Upper lobe of left lung (tissue), 6 donors: ENCODE measurements around the gene NUP107. TPM values are rescaled to one million over a fixed set of nuclear protein-coding genes. Genes with fewer than 3 reads are reported as not detected.

Experiments used
- ATAC-seq, 2 donors: fragments of 200-7000 bp; cut with Tn5 transposase; one replicate each; pipeline ENCODE4 v1.9.1; 2022; ENCODE audit warnings: mild to moderate bottlenecking in 2 of 2, moderate library complexity in 2 of 2; ENCODE audit not compliant: low FRiP score in 2 of 2
- DNase-seq, 2 donors: peaks; one replicate each; pipeline ENCODE4 v3.0.0-alpha.2; 2019 to 2020
- H3K27ac ChIP-seq, 4 donors: fragments of 200-600 bp; sonication (generic); one replicate each; pipeline ENCODE4 v1.5.1; 2016 to 2019
- H3K27me3 ChIP-seq, 4 donors: fragments of 200-600 bp; sonication (generic); one replicate each; pipeline ENCODE4 v1.5.1; 2017 to 2019
- H3K36me3 ChIP-seq, 4 donors: fragments of 200-600 bp; sonication (generic); one replicate each; pipeline ENCODE4 v1.5.1; 2016 to 2019
- H3K4me1 ChIP-seq, 4 donors: fragments of 200-600 bp; sonication (generic); one replicate each; pipeline ENCODE4 v1.5.1; 2018 to 2019
- H3K4me3 ChIP-seq, 4 donors: fragments of 200-600 bp; sonication (generic); one replicate each; pipeline ENCODE4 v1.5.1; 2017 to 2019; ENCODE audit warnings: mild to moderate bottlenecking in 2 of 4, moderate library complexity in 1 of 4
- H3K9me3 ChIP-seq, 4 donors: fragments of 200-600 bp; sonication (generic); one replicate each; pipeline ENCODE4 v1.5.1; 2018 to 2019
- EP300 ChIP-seq, 4 donors: sonication (generic); formaldehyde crosslinking; IDR thresholded peaks; one replicate each; pipeline ENCODE4 v1.5.1; 2017; ENCODE audit warnings: antibody characterized with exemption in 4 of 4, control low read depth in 2 of 4
- POLR2A ChIP-seq, 4 donors: fragments of 450-650 bp; IDR thresholded peaks; one replicate each; pipeline ENCODE4 v1.5.1; 2016 to 2017; ENCODE audit warnings: antibody characterized with exemption in 4 of 4, mild to moderate bottlenecking in 2 of 4
- POLR2AphosphoS5 ChIP-seq, 2 donors: sonication (generic); formaldehyde crosslinking; IDR thresholded peaks; one replicate each; pipeline ENCODE4 v1.5.1; 2017; ENCODE audit warnings: antibody characterized with exemption in 2 of 2
- WGBS, 2 donors: methylation state at CpG; one replicate each; pipeline ENCODE4 v1.1.5; 2017 to 2018; 5-methylcytosine and 5-hydroxymethylcytosine counted together
- total RNA-seq, 6 donors: library from RNA; depleted of rRNA in 4 of 6; stranded (reverse); fragments of >200 nt in 4 of 6; gene quantifications; one replicate each; pipeline versions ENCODE4 v1.1.0 to v1.2.1, GENCODE V29; 2016 to 2021
- TF ChIP-seq, protein P1 (sequence below), 6 experiments: fragments of 450-650 bp in 4 of 6; fragments of 200-600 bp in 2 of 6; sonication (generic) in 2 of 6; IDR thresholded peaks; one replicate each; pipeline ENCODE4 v1.5.1; 2016 to 2019; ENCODE audit warnings: antibody characterized with exemption in 6 of 6
- donor health status: DM: no; HTN: no; CAD: no; lungs with moderate emphysema.
- donor health status: DM: no; HTN: yes; CAD: no; lungs with severe emphysema.

The NUP107 gene
- total RNA-seq, 6 donors from 2014 or later, result 26.1 to 56.6 (median 29.1) TPM

GRCh38 chr12:68788554-68789143, 101.9 kb downstream of the NUP107 start:
- H3K36me3 ChIP-seq, result no peaks in the 10 kb centered on the region
- peaks cover 11 to 18% (median 12%) of the 10 kb centered on the region in 4 donors for H3K4me1 ChIP-seq
- peak overlapping the region in 3 of 4 donors; percentile 57 to 85 (median 79) for H3K27ac ChIP-seq
- no peak for TF ChIP-seq POLR2AphosphoS5 (IDR thresholded peaks at IDR 0.05)
- WGBS, 2 donors, result 87 to 90% methylated on average over 3 of the region's 3 CpGs
- H3K9me3 ChIP-seq, result no peaks in the 10 kb centered on the region
- no peak for DNase-seq
- no peak for ATAC-seq
- H3K27me3 ChIP-seq, result no peaks in the 10 kb centered on the region
- H3K4me3 ChIP-seq, result no peak overlapping the region

DNA sequence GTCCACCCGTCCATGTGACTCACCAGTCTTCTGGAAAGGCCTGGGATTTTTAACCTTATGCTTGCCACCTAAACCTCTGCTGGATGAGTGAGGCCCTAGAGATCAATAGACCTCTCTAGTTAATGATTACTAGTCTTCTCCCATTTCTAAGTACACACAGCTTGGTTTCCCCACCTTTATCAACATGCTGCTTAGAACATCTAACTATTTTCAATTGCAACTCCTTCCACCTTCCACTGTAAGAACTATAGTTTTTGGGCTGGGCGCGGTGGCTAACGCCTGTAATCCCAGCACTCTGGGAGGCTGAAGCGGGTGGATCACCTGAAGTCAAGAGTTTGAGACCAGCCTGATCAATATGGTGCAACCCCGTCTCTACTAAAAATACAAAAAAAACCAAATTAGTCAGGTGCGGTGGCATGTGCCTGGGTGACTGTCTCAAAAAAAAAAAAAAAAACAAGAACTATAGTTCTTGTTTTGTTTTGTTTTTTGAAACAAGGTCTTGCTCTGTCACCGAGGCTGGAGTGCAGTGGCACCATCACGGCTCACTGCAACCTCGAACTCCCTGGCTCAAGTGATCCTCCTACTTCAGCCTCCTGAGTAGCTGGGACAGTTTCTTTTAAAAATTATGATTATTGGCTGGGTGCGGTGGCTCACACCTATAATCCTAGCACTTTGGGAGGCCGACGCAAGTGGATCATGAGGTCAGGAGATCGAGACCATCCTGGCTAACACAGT, 102.5 kb downstream of the NUP107 start:
- Histone ChIP-seq H3K4me1 (peaks cover 11 to 18% (median 12%) of the 10 kb centered on the region in 4 donors), H3K27ac (no peak overlapping the region), H3K9me3 (no peaks in the 10 kb centered on the region), H3K36me3 (no peaks in the 10 kb centered on the region), H3K4me3 (no peak overlapping the region), H3K27me3 (no peaks in the 10 kb centered on the region)
- WGBS, 2 donors, result 93 to 95% methylated on average over 14 of the region's 14 CpGs
- TF ChIP-seq, protein P1, sequence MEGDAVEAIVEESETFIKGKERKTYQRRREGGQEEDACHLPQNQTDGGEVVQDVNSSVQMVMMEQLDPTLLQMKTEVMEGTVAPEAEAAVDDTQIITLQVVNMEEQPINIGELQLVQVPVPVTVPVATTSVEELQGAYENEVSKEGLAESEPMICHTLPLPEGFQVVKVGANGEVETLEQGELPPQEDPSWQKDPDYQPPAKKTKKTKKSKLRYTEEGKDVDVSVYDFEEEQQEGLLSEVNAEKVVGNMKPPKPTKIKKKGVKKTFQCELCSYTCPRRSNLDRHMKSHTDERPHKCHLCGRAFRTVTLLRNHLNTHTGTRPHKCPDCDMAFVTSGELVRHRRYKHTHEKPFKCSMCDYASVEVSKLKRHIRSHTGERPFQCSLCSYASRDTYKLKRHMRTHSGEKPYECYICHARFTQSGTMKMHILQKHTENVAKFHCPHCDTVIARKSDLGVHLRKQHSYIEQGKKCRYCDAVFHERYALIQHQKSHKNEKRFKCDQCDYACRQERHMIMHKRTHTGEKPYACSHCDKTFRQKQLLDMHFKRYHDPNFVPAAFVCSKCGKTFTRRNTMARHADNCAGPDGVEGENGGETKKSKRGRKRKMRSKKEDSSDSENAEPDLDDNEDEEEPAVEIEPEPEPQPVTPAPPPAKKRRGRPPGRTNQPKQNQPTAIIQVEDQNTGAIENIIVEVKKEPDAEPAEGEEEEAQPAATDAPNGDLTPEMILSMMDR (IDR thresholded peaks at IDR 0.05), result no peak
- no peak for TF ChIP-seq EP300 (IDR thresholded peaks at IDR 0.05)
- TF ChIP-seq POLR2AphosphoS5 (IDR thresholded peaks at IDR 0.05), result no peak
- no peak for TF ChIP-seq POLR2A (IDR thresholded peaks at IDR 0.05)
- DNase-seq (no peak), ATAC-seq (no peak)

GRCh38 chr12:68790081-68790951, 103.5 kb downstream of the NUP107 start:
- no peaks in the 10 kb centered on the region for H3K9me3 ChIP-seq
- DNase-seq, result no peak
- no peak overlapping the region for H3K27ac ChIP-seq
- peaks cover 7 to 18% (median 12%) of the 10 kb centered on the region in 4 donors for H3K4me1 ChIP-seq
- H3K4me3 ChIP-seq, result no peak overlapping the region
- no peak for ATAC-seq
- H3K27me3 ChIP-seq, result no peaks in the 10 kb centered on the region
- WGBS, 2 donors, result 92 to 97% methylated on average over 13 of the region's 13 CpGs
- TF ChIP-seq, protein P1 (IDR thresholded peaks at IDR 0.05), result no peak
- TF ChIP-seq POLR2A (IDR thresholded peaks at IDR 0.05), result no peak
- TF ChIP-seq POLR2AphosphoS5 (IDR thresholded peaks at IDR 0.05), result no peak
- TF ChIP-seq EP300 (IDR thresholded peaks at IDR 0.05), result no peak
- no peaks in the 10 kb centered on the region for H3K36me3 ChIP-seq

GRCh38 chr12:68790952-68791234, 104.1 kb downstream of the NUP107 start:
- H3K36me3 ChIP-seq, result no peaks in the 10 kb centered on the region
- TF ChIP-seq, protein P1 (IDR thresholded peaks at IDR 0.05), result no peak
- TF ChIP-seq EP300 (IDR thresholded peaks at IDR 0.05) (no peak), POLR2A (IDR thresholded peaks at IDR 0.05) (no peak)
- no peak overlapping the region for H3K4me3 ChIP-seq
- no peak for ATAC-seq
- no peaks in the 10 kb centered on the region for H3K9me3 ChIP-seq
- WGBS, 2 donors, result 67% methylated on average over 3 of the region's 3 CpGs
- no peak for DNase-seq
- no peak overlapping the region for H3K27ac ChIP-seq
- H3K4me1 ChIP-seq, result peaks cover 5 to 18% (median 10%) of the 10 kb centered on the region in 4 donors
- no peaks in the 10 kb centered on the region for H3K27me3 ChIP-seq

DNA sequence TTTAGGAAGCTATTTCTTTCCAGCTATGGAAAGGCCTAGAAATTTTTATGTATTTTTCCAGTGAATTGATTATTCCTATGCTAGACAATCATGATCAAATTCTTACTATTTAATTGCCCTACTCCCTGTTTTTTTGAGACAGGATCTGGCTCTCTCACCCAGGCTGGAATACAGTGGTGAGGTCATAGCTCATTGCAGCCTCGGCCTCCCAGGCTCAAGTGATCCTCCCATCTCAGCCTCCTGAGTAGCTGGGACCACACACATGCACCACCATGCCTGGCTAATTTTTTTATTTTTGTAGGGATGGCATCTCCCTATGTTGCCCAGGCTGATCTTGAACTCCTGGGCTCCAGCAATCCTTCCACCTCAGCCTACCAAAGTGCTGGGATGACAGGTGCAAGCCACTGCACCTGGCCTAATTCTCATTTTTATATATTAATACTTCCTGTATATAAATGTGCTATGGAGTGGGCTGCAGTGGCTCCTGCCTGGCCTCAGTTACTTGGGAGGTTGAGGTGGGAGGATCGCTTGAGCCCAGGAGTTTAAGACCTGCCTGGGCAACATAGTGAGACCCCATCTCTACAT, 105.2 kb downstream of the NUP107 start:
- ATAC-seq (no peak), DNase-seq (no peak)
- TF ChIP-seq, protein P1 (IDR thresholded peaks at IDR 0.05), result no peak
- TF ChIP-seq EP300 (IDR thresholded peaks at IDR 0.05) (no peak), POLR2AphosphoS5 (IDR thresholded peaks at IDR 0.05) (no peak), POLR2A (IDR thresholded peaks at IDR 0.05) (no peak)
- peaks cover 0 to 8% (median under 1%) of the 10 kb centered on the region in 4 donors for H3K4me1 ChIP-seq
- H3K9me3 ChIP-seq, result no peaks in the 10 kb centered on the region
- H3K4me3 ChIP-seq, result no peak overlapping the region
- no peaks in the 10 kb centered on the region for H3K36me3 ChIP-seq
- H3K27me3 ChIP-seq, result no peaks in the 10 kb centered on the region
- WGBS, 2 donors, result 87 to 97% methylated on average over 2 of the region's 2 CpGs
- H3K27ac ChIP-seq, result no peak overlapping the region
